K562 (cell line): ENCODE results near the gene UBR3. TPM values are rescaled to one million over a fixed set of nuclear protein-coding genes. Genes with fewer than 3 reads are reported as not detected.

Experiments used
- ATAC-seq: fragments of 200-7000 bp; cut with Tn5 transposase; 3 replicates; pipeline ENCODE4 v1.9.1; 2020; ENCODE audit warnings: moderate library complexity
- BruUV-seq: library from RNA; stranded (reverse); fragments of 400-500 nt; replicated peaks from 2 replicates; lab custom pipeline; 2021; lab: Mats Ljungman, UMichigan
- CTCF ChIA-PET: fragments of 300-600 bp; formaldehyde crosslinking; extraction: SDS; loops from one replicate; lab custom pipeline; 2021; ENCODE audit warnings: low intra/inter-chr PET ratio; lab: Yijun Ruan, JAX
- POLR2A ChIA-PET: fragments of 300-600, 350-650 bp; sonication (Branson Sonifier 250); formaldehyde crosslinking; extraction: SDS; loops from one replicate; lab custom pipeline; 2021; ENCODE audit warnings: antibody characterized with exemption, inconsistent platforms; lab: Yijun Ruan, JAX
- DNase-seq, 4 experiments: peaks; one replicate each; pipeline versions ENCODE4 v3.0.0 to v3.0.0-alpha.2; 2011 to 2018; ENCODE audit warnings: low spot score in 3 of 4, mixed read lengths in 3 of 4; ENCODE audit errors: extremely low read depth in 1 of 4
- FAIRE-seq: peaks from 2 replicates; lab custom pipeline; 2011; peaks lifted over from hg19 to GRCh38; lab: Jason Lieb, UNC
- H2AFZ ChIP-seq: 2 replicates; pipeline ENCODE4 v1.6.0; 2011; ENCODE audit warnings: low read depth, low read length, control low read depth, inconsistent platforms
- H3K27ac ChIP-seq: fragments of 200-600 bp; 3 replicates; pipeline ENCODE4 v1.8.0; 2011; ENCODE audit warnings: low read depth, mild to moderate bottlenecking, control low read depth, inconsistent platforms, low read length, moderate library complexity, mixed read lengths; ENCODE audit errors: extremely low read depth
- H3K27me3 ChIP-seq, 2 experiments: fragments of 300-600 bp in 1 of 2; 2 replicates in 1 of 2; 3 replicates in 1 of 2; pipeline versions ENCODE4 v1.6.0 to v1.8.0; 2011; ENCODE audit warnings: inconsistent platforms in 2 of 2, low read length in 2 of 2, mild to moderate bottlenecking in 1 of 2, mixed read lengths in 1 of 2, moderate library complexity in 1 of 2; ENCODE audit not compliant: control insufficient read depth in 2 of 2, insufficient read depth in 2 of 2
- H3K36me3 ChIP-seq: fragments of 300-600 bp; 3 replicates; pipeline ENCODE4 v1.8.0; 2011; ENCODE audit warnings: mild to moderate bottlenecking, low read length, inconsistent platforms; ENCODE audit not compliant: control insufficient read depth, insufficient read depth
- H3K4me1 ChIP-seq, 2 experiments: fragments of 200-600 bp in 1 of 2; replicated peaks in 1 of 2; 2 replicates in 1 of 2; 3 replicates in 1 of 2; pipeline versions ENCODE4 v1.5.1 to v1.8.0; 2011; ENCODE audit warnings: inconsistent platforms in 2 of 2, low read length in 2 of 2, mild to moderate bottlenecking in 1 of 2, mixed read lengths in 1 of 2, moderate library complexity in 1 of 2; ENCODE audit not compliant: control insufficient read depth in 2 of 2, insufficient read depth in 2 of 2
- H3K4me2 ChIP-seq: 2 replicates; pipeline ENCODE4 v1.6.1; 2011; ENCODE audit warnings: low read length, control low read depth, inconsistent platforms, mixed read lengths; ENCODE audit not compliant: insufficient read depth
- H3K4me3 ChIP-seq: fragments of 200-600 bp; sonication (generic), shearing (Covaris generic); 2 replicates; pipeline ENCODE4 v1.5.1; 2016; ENCODE audit warnings: control low read depth, inconsistent platforms
- H3K79me2 ChIP-seq: fragments of 200-600 bp; 3 replicates; pipeline ENCODE4 v1.8.0; 2011; ENCODE audit warnings: low read length, inconsistent platforms; ENCODE audit not compliant: control insufficient read depth, insufficient read depth
- H3K9ac ChIP-seq, 2 experiments: 2 replicates each; pipeline versions ENCODE4 v1.6.0 to v1.6.1; 2011; ENCODE audit warnings: low read depth in 2 of 2, low read length in 2 of 2, control low read depth in 1 of 2, inconsistent platforms in 1 of 2, mild to moderate bottlenecking in 1 of 2, mixed read lengths in 1 of 2; ENCODE audit not compliant: insufficient read depth in 1 of 2
- H3K9me1 ChIP-seq: one replicate; pipeline ENCODE4 v1.6.0; 2011; ENCODE audit warnings: inconsistent platforms, mild to moderate bottlenecking, low read length, moderate library complexity; ENCODE audit not compliant: control insufficient read depth, insufficient read depth
- H3K9me3 ChIP-seq: replicated peaks from 2 replicates; pipeline ENCODE4 v1.5.1; 2011; ENCODE audit warnings: low read depth, low read length, inconsistent platforms; ENCODE audit not compliant: control insufficient read depth, insufficient read depth
- H4K20me1 ChIP-seq: replicated peaks from 2 replicates; pipeline ENCODE4 v1.6.1; 2011; ENCODE audit warnings: low read length, inconsistent platforms, mixed read lengths; ENCODE audit not compliant: control insufficient read depth, insufficient read depth
- ARHGAP35 ChIP-seq: fragments of 450-650 bp; IDR thresholded peaks from 2 replicates; pipeline ENCODE4 v1.6.1; 2018; ENCODE audit not compliant: partially characterized antibody
- ATF3 ChIP-seq, 2 experiments: fragments of 450-650 bp in 1 of 2; sonication (generic) in 1 of 2; formaldehyde crosslinking in 1 of 2; IDR thresholded peaks in 1 of 2; conservative IDR thresholded peaks in 1 of 2; 2 replicates each; pipeline versions ENCODE4 v1.6.1 to v1.8.1; 2016 to 2023; ENCODE audit warnings: mild to moderate bottlenecking in 2 of 2, moderate library complexity in 2 of 2, inconsistent platforms in 1 of 2, missing genetic modification reagents in 1 of 2
- CEBPG ChIP-seq, 3 experiments: fragments of 200-800 bp in 1 of 3; sonication (Bioruptor generic) in 1 of 3; sonication (generic) in 1 of 3; formaldehyde crosslinking in 1 of 3; IDR thresholded peaks in 2 of 3; conservative IDR thresholded peaks in 1 of 3; 2 replicates each; pipeline versions ENCODE4 v1.6.1 to v1.8.0; 2016 to 2022; ENCODE audit warnings: missing compliant biosample characterization in 2 of 3, missing genetic modification characterization in 2 of 3, mild to moderate bottlenecking in 1 of 3, missing genetic modification reagents in 1 of 3
- FOSL1 ChIP-seq: fragments of 200-800 bp; sonication (Bioruptor generic); conservative IDR thresholded peaks from 2 replicates; pipeline ENCODE4 v1.6.1; 2016; ENCODE audit warnings: missing genetic modification characterization, missing compliant biosample characterization
- HMGXB4 ChIP-seq: sonication (generic); formaldehyde crosslinking; IDR thresholded peaks from 2 replicates; pipeline ENCODE4 v1.8.1; 2023; ENCODE audit warnings: mild to moderate bottlenecking, missing genetic modification reagents
- ILK ChIP-seq: fragments of 450-650 bp; IDR thresholded peaks from 2 replicates; pipeline ENCODE4 v1.6.1; 2016; ENCODE audit warnings: missing genetic modification characterization, low read depth, mild to moderate bottlenecking, missing compliant biosample characterization, moderate library complexity, borderline replicate concordance
- IRF9 ChIP-seq: fragments of 450-650 bp; IDR thresholded peaks from 2 replicates; pipeline ENCODE4 v1.6.1; 2016; ENCODE audit warnings: missing biosample characterization, missing genetic modification characterization
- JUN ChIP-seq, 2 experiments: sonication (generic) in 1 of 2; formaldehyde crosslinking in 1 of 2; IDR thresholded peaks; 2 replicates each; pipeline versions ENCODE4 v1.6.1 to v1.8.0; 2012 to 2022; ENCODE audit warnings: borderline replicate concordance in 2 of 2, mild to moderate bottlenecking in 2 of 2, improper control_type of control experiment in 1 of 2, low read depth in 1 of 2, low read length in 1 of 2, missing genetic modification reagents in 1 of 2
- JUNB ChIP-seq: fragments of 450-650 bp; formaldehyde crosslinking; conservative IDR thresholded peaks from 2 replicates; pipeline ENCODE4 v1.4.0; 2020; ENCODE audit warnings: mild to moderate bottlenecking
- LEF1 ChIP-seq: fragments of 450-650 bp; IDR thresholded peaks from 2 replicates; pipeline ENCODE4 v1.6.1; 2016; ENCODE audit warnings: mild to moderate bottlenecking
- NFATC3 ChIP-seq: fragments of 450-650 bp; IDR thresholded peaks from 2 replicates; pipeline ENCODE4 v1.6.1; 2017; ENCODE audit warnings: mild to moderate bottlenecking
- SMARCA4 ChIP-seq: fragments of 450-650 bp; IDR thresholded peaks from 2 replicates; pipeline ENCODE4 v1.6.1; 2016
- SMARCA5 ChIP-seq: fragments of 450-650 bp; IDR thresholded peaks from 2 replicates; pipeline ENCODE4 v1.6.1; 2016
- SNAPC5 ChIP-seq: fragments of 250-450 bp; sonication (Bioruptor Pico); IDR thresholded peaks from 2 replicates; pipeline ENCODE4 v1.8.0; 2021; ENCODE audit warnings: moderate library complexity, mild to moderate bottlenecking, inconsistent platforms
- SOX6 ChIP-seq: fragments of 450-650 bp; IDR thresholded peaks from 2 replicates; pipeline ENCODE4 v1.6.1; 2014; ENCODE audit warnings: mild to moderate bottlenecking
- TRIM25 ChIP-seq: fragments of 450-650 bp; IDR thresholded peaks from 2 replicates; pipeline ENCODE4 v1.7.0; 2016; ENCODE audit warnings: borderline replicate concordance
- TRIM28 ChIP-seq: fragments of 450-650 bp; IDR thresholded peaks from 2 replicates; pipeline ENCODE4 v1.6.1; 2017
- WGBS: fragments of 100-300 bp; shearing (Covaris generic); methylation state at CpG from one replicate; pipeline ENCODE4 v1.1.6; 2016; ENCODE audit warnings: low coverage, mixed read lengths; ENCODE audit not compliant: insufficient coverage; ENCODE audit errors: missing lambda C conversion rate; 5-methylcytosine and 5-hydroxymethylcytosine counted together
- in situ Hi-C: fragments of 300-500 bp; cut with MboI; formaldehyde crosslinking; loops from 4 replicates; pipeline ENCODE4 v1.15.0; 2018; ENCODE audit warnings: inconsistent platforms, mixed read lengths
- intact Hi-C: fragments of 100-400 bp; cut with micrococcal nuclease; formaldehyde crosslinking; loops from 2 replicates; pipeline ENCODE4 v1.14.2; 2022
- polyA plus RNA-seq, 8 experiments: library from polyadenylated mRNA; depleted of rRNA in 4 of 8; stranded (reverse) in 5 of 8; unstranded in 3 of 8; fragments of >200 nt; fragmentation: Nextera tagmentation in 2 of 8; fragmentation: Illumina TruSeq in 1 of 8; extraction: Ambion mirVana in 2 of 8; extraction: Trizol in 1 of 8; gene quantifications; 2 replicates each; pipeline versions ENCODE4 v1.2.1 to v1.2.3, GENCODE V29; 2011 to 2014; ENCODE audit warnings: inconsistent platforms in 1 of 8, missing spikeins in 1 of 8
- total RNA-seq, 7 experiments: library from RNA; depleted of rRNA in 6 of 7; stranded (reverse); fragments of >200 nt in 6 of 7; fragmentation: Illumina TruSeq in 2 of 7; extraction: Trizol in 2 of 7; gene quantifications; 2 replicates each; pipeline versions ENCODE4 v1.2.1 to v1.2.3, GENCODE V29; 2011 to 2021; ENCODE audit warnings: low replicate concordance in 1 of 7

The UBR3 gene
- total and polyA plus RNA-seq, 9 of the 15 experiments (the other 6 are each of a cell fraction or from before 2014, with no cell fraction given) = 14.4 to 63.5 (median 40.4) TPM

DNA sequence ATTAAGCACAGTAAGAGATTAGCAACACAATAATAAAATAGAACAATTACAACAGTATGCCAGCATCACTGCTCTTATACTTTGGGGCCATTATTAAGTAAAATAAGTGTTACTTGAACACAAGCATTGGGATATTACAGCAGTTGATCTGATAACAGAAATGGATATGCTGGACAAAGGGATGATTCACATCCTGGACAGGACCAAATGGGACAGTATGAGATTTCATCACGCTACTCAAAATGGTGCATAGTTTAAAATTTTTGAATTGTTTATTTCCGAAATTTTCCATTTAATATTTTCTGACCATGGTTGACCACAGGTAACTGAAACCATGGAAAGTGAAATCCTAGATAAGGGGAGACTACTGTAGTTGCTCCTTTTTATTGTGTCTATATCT lies 138.2 kb downstream of the UBR3 start:
- Histone ChIP-seq H2AFZ (no peak overlapping the region), H3K9me1 (no peaks in the 10 kb centered on the region), H3K9ac (no peak overlapping the region), H3K36me3 (peaks cover 32% of the 10 kb centered on the region), H3K4me2 (no peak overlapping the region), H3K9me3 (no peaks in the 10 kb centered on the region), H3K27ac (no peak overlapping the region), H3K4me3 (no peak overlapping the region), H4K20me1 (no peaks in the 10 kb centered on the region), H3K4me1 (peaks cover 0 to 8% of the 10 kb centered on the region in 2 experiments; a peak in 2 of 5 replicates), H3K27me3 (no peaks in the 10 kb centered on the region), H3K79me2 (no peaks in the 10 kb centered on the region)
- DNase-seq = no peak
- no peak for ATAC-seq
- FAIRE-seq = no peak
- ChIA-PET POLR2A (no interaction called here), CTCF (no interaction called here)
- intact Hi-C loops = no loop called here
- WGBS = 57% methylated on average over 2 of the region's 2 CpGs
- BruUV-seq = no TSS peak
- in situ Hi-C loops = no loop called here
- TF ChIP-seq CEBPG (CRISPR knock-in tag; IDR thresholded peaks at IDR 0.05) (no peak), CEBPG (tag; conservative IDR thresholded peaks at IDR 0.05 in 1 of 2, IDR thresholded peaks at IDR 0.05 in 1 of 2) (peak in 1 of 2 experiments; percentile 74; a peak in 2 of 4 replicates), IRF9 (tag) (no peak), LEF1 (no peak), SNAPC5 (no peak), TRIM28 (no peak), SOX6 (0 out of 2 replicates have a peak, but pooled peaks have one; percentile 52), NFATC3 (no peak), TRIM25 (no peak), SMARCA4 (0 out of 2 replicates have a peak, but pooled peaks have one; percentile 22), JUNB (CRISPR knock-in tag) (no peak), ILK (tag) (no peak), SMARCA5 (no peak), ATF3 (IDR thresholded peaks at IDR 0.05) (peak; percentile 34; the same call in 1 of the 2 replicates), ATF3 (CRISPR knock-in tag; conservative IDR thresholded peaks at IDR 0.05) (no peak), ARHGAP35 (no peak), FOSL1 (tag) (peak; percentile 87), JUN (IDR thresholded peaks at IDR 0.05; ENCODE audit: borderline replicate concordance, low read depth, low read length) (0 out of 2 replicates have a peak, but pooled peaks have one; percentile 16), JUN (CRISPR knock-in tag; IDR thresholded peaks at IDR 0.05; ENCODE audit: borderline replicate concordance) (no peak), HMGXB4 (CRISPR knock-in tag) (no peak)
